Measurements from ENCODE around the gene PDE7B. TPM values are rescaled to one million over a fixed set of nuclear protein-coding genes. Genes with fewer than 3 reads are reported as not detected.
A peak's percentile ranks its signal among the peaks of the same experiment; 100 is the strongest.

Gene PDE7B
- total and polyA plus RNA-seq, 2 donors from 2014 or later, result 4.6 to 15.4 TPM

- intact Hi-C loops (cut with DNase I), result no loop called here
- no peak for FAIRE-seq
Measured at GRCh38 chr6:136175873-136176272, 324.4 kb downstream of the PDE7B start.

GRCh38 chr6:136178749-136179148, 327.2 kb downstream of the PDE7B start:
- Histone ChIP-seq H3K9me3 (ENCODE audit: control insufficient read depth in 2 of 3, insufficient read depth in 1 of 3, low read length in 3 of 3) (no peaks in the 10 kb centered on the region), H3K4me3 (ENCODE audit: low read length in 3 of 3) (no peak overlapping the region), H3K9ac (ENCODE audit: low read length in 3 of 3) (no peak overlapping the region), H3K4me1 (ENCODE audit: control insufficient read depth in 2 of 3, insufficient read depth in 2 of 3, low read depth in 1 of 3, low read length in 3 of 3) (peaks cover 0 to 8% (median 0%) of the 10 kb centered on the region in 3 donors), H3K36me3 (ENCODE audit: control insufficient read depth in 2 of 3, insufficient read depth in 3 of 3, low read length in 3 of 3) (peaks cover 0 to 5% (median 0%) of the 10 kb centered on the region in 3 donors), H3K27ac (ENCODE audit: low read depth in 2 of 2, low read length in 2 of 2) (no peak overlapping the region), H3K27me3 (ENCODE audit: control insufficient read depth, insufficient read depth, low read length) (no peaks in the 10 kb centered on the region)
- no peak for FAIRE-seq
- no peak for DNase-seq
- TF ChIP-seq CTCF (IDR thresholded peaks at IDR 0.05; ENCODE audit: borderline replicate concordance, extremely low read depth, insufficient read depth), result no peak
- intact Hi-C loops (cut with DNase I), result no loop called here

More at GRCh38 chr6:136175873-136176272, 324.4 kb downstream of the PDE7B start:
- no peak overlapping the region for H3K9ac ChIP-seq (ENCODE audit: low read length in 3 of 3)
- H3K4me3 ChIP-seq (ENCODE audit: low read length in 3 of 3), result no peak overlapping the region
- H3K9me3 ChIP-seq (ENCODE audit: control insufficient read depth in 2 of 3, insufficient read depth in 1 of 3, low read length in 3 of 3), result no peaks in the 10 kb centered on the region
- peaks cover 0 to 5% (median 0%) of the 10 kb centered on the region in 3 donors for H3K36me3 ChIP-seq (ENCODE audit: control insufficient read depth in 2 of 3, insufficient read depth in 3 of 3, low read length in 3 of 3)
- DNase-seq, result no peak
- H3K27ac ChIP-seq (ENCODE audit: low read depth in 2 of 2, low read length in 2 of 2), result no peak overlapping the region
- no peak for TF ChIP-seq CTCF (IDR thresholded peaks at IDR 0.05; ENCODE audit: borderline replicate concordance, extremely low read depth, insufficient read depth)
- peaks cover 0 to 8% (median 0%) of the 10 kb centered on the region in 3 donors for H3K4me1 ChIP-seq (ENCODE audit: control insufficient read depth in 2 of 3, insufficient read depth in 2 of 3, low read depth in 1 of 3, low read length in 3 of 3)
- H3K27me3 ChIP-seq (ENCODE audit: control insufficient read depth, insufficient read depth, low read length), result no peaks in the 10 kb centered on the region

- Histone ChIP-seq H3K27ac (ENCODE audit: low read depth in 2 of 2, low read length in 2 of 2) (no peak overlapping the region), H3K36me3 (ENCODE audit: control insufficient read depth in 2 of 3, insufficient read depth in 3 of 3, low read length in 3 of 3) (peaks cover 0 to 5% (median 0%) of the 10 kb centered on the region in 3 donors), H3K9ac (ENCODE audit: low read length in 3 of 3) (no peak overlapping the region), H3K27me3 (ENCODE audit: control insufficient read depth, insufficient read depth, low read length) (no peaks in the 10 kb centered on the region), H3K9me3 (ENCODE audit: control insufficient read depth in 2 of 3, insufficient read depth in 1 of 3, low read length in 3 of 3) (no peaks in the 10 kb centered on the region), H3K4me3 (ENCODE audit: low read length in 3 of 3) (no peak overlapping the region), H3K4me1 (ENCODE audit: control insufficient read depth in 2 of 3, insufficient read depth in 2 of 3, low read depth in 1 of 3, low read length in 3 of 3) (peaks cover 0 to 5% (median 0%) of the 10 kb centered on the region in 3 donors)
- intact Hi-C loops (cut with DNase I), result no loop called here
- no peak for TF ChIP-seq CTCF (IDR thresholded peaks at IDR 0.05; ENCODE audit: borderline replicate concordance, extremely low read depth, insufficient read depth)
- DNase-seq, result peak in 2 of 5 donors; percentile 18 to 19
- no peak for FAIRE-seq
Measured at GRCh38 chr6:136180704-136181511, 329.4 kb downstream of the PDE7B start.

Measured in kidney (tissue), 14 donors.